ENCODE measurements around the gene SERPINE1. TPM values are rescaled to one million over a fixed set of nuclear protein-coding genes. Genes with fewer than 3 reads are reported as not detected.

The SERPINE1 gene
- total and polyA plus RNA-seq, 2 of the 13 experiments (the other 11 are each of a cell fraction or from before 2014, with no cell fraction given), result 21.2 to 1,576 TPM

GRCh38 chr7:101081432-101081831, 45.5 kb upstream of the SERPINE1 start:
- TF ChIP-seq ZFYVE20 (CRISPR knock-in tag; IDR thresholded peaks at IDR 0.05; ENCODE audit: borderline replicate concordance, low read depth), result no peak
- no peak for TF ChIP-seq GPBP1L1 (CRISPR knock-in tag; IDR thresholded peaks at IDR 0.05)
- TF ChIP-seq SETDB1 (CRISPR knock-in tag; IDR thresholded peaks at IDR 0.05; ENCODE audit: borderline replicate concordance), result no peak
- TF ChIP-seq ZBTB2 (CRISPR knock-in tag; IDR thresholded peaks at IDR 0.05; ENCODE audit: low read depth), result no peak
- TF ChIP-seq MED8 (CRISPR knock-in tag; IDR thresholded peaks at IDR 0.05; ENCODE audit: insufficient replicate concordance), result no peak
- no peak for TF ChIP-seq JUN (CRISPR knock-in tag; IDR thresholded peaks at IDR 0.05)
- no peak for TF ChIP-seq PHF20 (CRISPR knock-in tag; IDR thresholded peaks at IDR 0.05)
- no peak for TF ChIP-seq ZNF18 (CRISPR knock-in tag; IDR thresholded peaks at IDR 0.05; ENCODE audit: insufficient replicate concordance)
- TF ChIP-seq ZNF547 (CRISPR knock-in tag; IDR thresholded peaks at IDR 0.05), result no peak
- Histone ChIP-seq H3K4me2 (ENCODE audit: low read depth, low read length) (no peak overlapping the region), H3K79me2 (ENCODE audit: insufficient read depth, low read length) (peaks cover 4% of the 10 kb centered on the region), H3K4me3 (replicated peaks in 1 of 3; ENCODE audit: insufficient read depth in 1 of 3, low read depth in 2 of 3, low read length in 3 of 3) (no peak overlapping the region), H3K9ac (ENCODE audit: insufficient read depth, low read depth, low read length) (no peak overlapping the region), H3K27me3 (ENCODE audit: control insufficient read depth in 1 of 2, insufficient read depth in 2 of 2, low read length in 2 of 2) (peaks cover 0 to 2% of the 10 kb centered on the region in 2 experiments; a peak in 1 of 5 replicates), H4K20me1 (ENCODE audit: insufficient read depth, low read length) (no peaks in the 10 kb centered on the region), H2AFZ (ENCODE audit: low read length) (no peak overlapping the region), H3K9me3 (ENCODE audit: low read length) (no peaks in the 10 kb centered on the region), H3K4me1 (ENCODE audit: insufficient read depth, low read length) (peaks cover 41% of the 10 kb centered on the region), H3K36me3 (replicated peaks in 1 of 2; ENCODE audit: control insufficient read depth in 1 of 2, insufficient read depth in 2 of 2, low read length in 2 of 2) (no peaks in the 10 kb centered on the region), H3K27ac (ENCODE audit: extremely low read length, insufficient read depth, low read length) (no peak overlapping the region)
- DNase-seq (ENCODE audit: low spot score) (no peak), ATAC-seq (no peak), FAIRE-seq (no peak)
- POLR2A ChIA-PET, result interaction anchor here (1.1 kb wide), 1 partner anchor 41 kb away, joined by 3 read pairs; no protein-coding TSS in a partner anchor
- no TSS peak for BruUV-seq (replicated peaks)
- intact Hi-C loops (cut with micrococcal nuclease; ENCODE audit: unreplicated experiment), result no loop called here
- CTCF ChIA-PET (ENCODE audit: low intra/inter-chr PET ratio, low total read pairs), result no interaction called here
- WGBS (ENCODE audit: low lambda C conversion rate), result 33% methylated on average over 1 of the region's 1 CpG
- in situ Hi-C loops (cut with HindIII; ENCODE audit: extremely low pct_ligation_motif_present, low pct_unique_long_range_greater_than_20kb), result no loop called here

Measured in HepG2 (cell line).